OCI-LY1 (cell line): ENCODE data around the gene EPB41L2.

Experiments
- EZH2 ChIP-seq: fragments of 200-600 bp; sonication (generic), shearing (Covaris generic); IDR thresholded peaks from 2 replicates; pipeline ENCODE4 v1.8.0; 2017; ENCODE audit warnings: borderline replicate concordance, mixed run types, mild to moderate bottlenecking, antibody characterized with exemption, low read length, moderate library complexity, mixed read lengths
- TF ChIP-seq, protein P1 (sequence below): fragments of 200-600 bp; sonication (generic), shearing (Covaris generic); IDR thresholded peaks from 2 replicates; pipeline ENCODE4 v1.5.1; 2017; ENCODE audit warnings: mild to moderate bottlenecking, antibody characterized with exemption, low read length, moderate library complexity, mixed read lengths

DNA sequence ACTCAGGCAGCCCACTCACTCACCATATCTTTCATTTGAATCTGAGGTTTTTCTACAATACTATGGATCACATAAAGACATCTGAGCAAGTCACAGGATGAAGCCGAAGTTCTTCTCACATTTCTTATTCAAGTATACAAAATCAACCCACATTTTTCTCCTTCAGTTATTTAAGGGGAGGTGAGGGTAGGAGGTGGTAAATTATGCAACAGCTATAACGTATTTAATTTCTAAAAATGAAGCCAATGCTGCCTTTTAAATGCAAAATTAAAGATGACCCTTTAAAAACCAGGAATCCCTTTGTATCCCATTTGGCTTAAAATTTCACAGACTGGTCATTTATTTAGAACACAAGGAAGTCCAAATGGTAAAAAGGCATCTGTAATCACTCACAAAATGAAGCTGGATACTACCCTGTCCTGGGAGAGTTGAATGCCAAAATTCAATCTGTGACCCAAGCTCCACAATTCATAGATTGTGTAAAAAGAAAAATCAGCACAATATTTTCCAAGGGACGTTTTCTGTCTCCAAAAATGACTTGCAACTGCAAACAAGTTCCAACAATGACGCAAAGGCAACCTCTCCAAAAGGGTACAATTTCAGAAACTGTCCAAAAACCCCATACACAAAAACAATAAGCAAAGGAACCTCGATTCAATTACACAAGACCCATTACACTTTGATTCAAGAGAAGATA lies 48.8 kb downstream of the EPB41L2 start:
- TF ChIP-seq, protein P1, sequence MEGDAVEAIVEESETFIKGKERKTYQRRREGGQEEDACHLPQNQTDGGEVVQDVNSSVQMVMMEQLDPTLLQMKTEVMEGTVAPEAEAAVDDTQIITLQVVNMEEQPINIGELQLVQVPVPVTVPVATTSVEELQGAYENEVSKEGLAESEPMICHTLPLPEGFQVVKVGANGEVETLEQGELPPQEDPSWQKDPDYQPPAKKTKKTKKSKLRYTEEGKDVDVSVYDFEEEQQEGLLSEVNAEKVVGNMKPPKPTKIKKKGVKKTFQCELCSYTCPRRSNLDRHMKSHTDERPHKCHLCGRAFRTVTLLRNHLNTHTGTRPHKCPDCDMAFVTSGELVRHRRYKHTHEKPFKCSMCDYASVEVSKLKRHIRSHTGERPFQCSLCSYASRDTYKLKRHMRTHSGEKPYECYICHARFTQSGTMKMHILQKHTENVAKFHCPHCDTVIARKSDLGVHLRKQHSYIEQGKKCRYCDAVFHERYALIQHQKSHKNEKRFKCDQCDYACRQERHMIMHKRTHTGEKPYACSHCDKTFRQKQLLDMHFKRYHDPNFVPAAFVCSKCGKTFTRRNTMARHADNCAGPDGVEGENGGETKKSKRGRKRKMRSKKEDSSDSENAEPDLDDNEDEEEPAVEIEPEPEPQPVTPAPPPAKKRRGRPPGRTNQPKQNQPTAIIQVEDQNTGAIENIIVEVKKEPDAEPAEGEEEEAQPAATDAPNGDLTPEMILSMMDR, result no peak
- no peak for TF ChIP-seq EZH2
